Measurements from ENCODE around the gene NKX1-2. TPM values are rescaled to one million over a fixed set of nuclear protein-coding genes. Genes with fewer than 3 reads are reported as not detected.

NKX1-2 gene
- total RNA-seq, 1 donor from 2014 or later: not detected

DNA sequence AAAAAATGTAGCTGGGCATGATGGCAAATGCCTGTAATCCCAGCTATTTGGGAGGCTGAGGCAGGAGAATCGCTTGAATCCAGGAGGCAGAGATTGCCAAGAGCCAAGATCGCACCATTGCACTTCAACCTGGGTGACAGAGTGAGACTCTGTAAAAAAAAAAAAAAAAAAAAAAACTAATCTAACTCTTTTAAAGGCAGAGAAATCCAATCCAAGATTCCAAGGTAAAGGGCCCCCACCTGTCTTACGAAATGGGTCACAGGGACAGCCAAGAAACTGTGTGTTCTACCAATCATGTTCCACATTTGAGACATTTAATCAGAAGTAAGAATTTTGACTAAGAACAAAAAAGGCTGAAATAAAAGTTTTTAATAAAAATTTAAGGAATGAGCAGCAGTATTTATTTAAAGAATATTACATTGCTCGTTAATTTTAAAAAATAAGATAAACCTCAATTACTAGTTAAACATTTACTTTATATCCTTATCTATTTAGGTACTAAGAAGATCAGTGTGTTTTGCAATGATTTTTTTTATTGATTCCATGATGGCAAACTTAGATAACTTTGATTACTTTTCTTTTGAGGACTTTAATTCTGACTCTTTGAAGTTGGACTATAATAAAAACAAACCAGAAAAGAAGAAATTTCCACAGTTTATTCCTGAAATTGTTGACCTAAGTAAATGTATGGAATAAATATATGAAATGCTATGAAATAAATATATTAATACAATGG, 24.4 kb downstream of the NKX1-2 start:
- TF ChIP-seq, protein P1, sequence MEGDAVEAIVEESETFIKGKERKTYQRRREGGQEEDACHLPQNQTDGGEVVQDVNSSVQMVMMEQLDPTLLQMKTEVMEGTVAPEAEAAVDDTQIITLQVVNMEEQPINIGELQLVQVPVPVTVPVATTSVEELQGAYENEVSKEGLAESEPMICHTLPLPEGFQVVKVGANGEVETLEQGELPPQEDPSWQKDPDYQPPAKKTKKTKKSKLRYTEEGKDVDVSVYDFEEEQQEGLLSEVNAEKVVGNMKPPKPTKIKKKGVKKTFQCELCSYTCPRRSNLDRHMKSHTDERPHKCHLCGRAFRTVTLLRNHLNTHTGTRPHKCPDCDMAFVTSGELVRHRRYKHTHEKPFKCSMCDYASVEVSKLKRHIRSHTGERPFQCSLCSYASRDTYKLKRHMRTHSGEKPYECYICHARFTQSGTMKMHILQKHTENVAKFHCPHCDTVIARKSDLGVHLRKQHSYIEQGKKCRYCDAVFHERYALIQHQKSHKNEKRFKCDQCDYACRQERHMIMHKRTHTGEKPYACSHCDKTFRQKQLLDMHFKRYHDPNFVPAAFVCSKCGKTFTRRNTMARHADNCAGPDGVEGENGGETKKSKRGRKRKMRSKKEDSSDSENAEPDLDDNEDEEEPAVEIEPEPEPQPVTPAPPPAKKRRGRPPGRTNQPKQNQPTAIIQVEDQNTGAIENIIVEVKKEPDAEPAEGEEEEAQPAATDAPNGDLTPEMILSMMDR (IDR thresholded peaks at IDR 0.05; ENCODE audit: unreplicated experiment): no peak
- H3K4me1 Mint-ChIP-seq: peaks cover 2% of the 10 kb centered on the region
- no peak for DNase-seq (ENCODE audit: low spot score in 2 of 2, unreplicated experiment in 2 of 2)
- H3K27ac Mint-ChIP-seq: no peak overlapping the region
- peaks cover 20% of the 10 kb centered on the region for H3K27me3 Mint-ChIP-seq (ENCODE audit: low read depth)
- no peaks in the 10 kb centered on the region for H3K36me3 Mint-ChIP-seq
- H3K4me3 Mint-ChIP-seq: no peak overlapping the region
- no peaks in the 10 kb centered on the region for H3K9me3 Mint-ChIP-seq

GRCh38 chr10:124423813-124424212, 26.0 kb downstream of the NKX1-2 start:
- Mint-ChIP-seq H3K4me1 (peaks cover 2% of the 10 kb centered on the region), H3K9me3 (no peaks in the 10 kb centered on the region), H3K27ac (no peak overlapping the region), H3K4me3 (no peak overlapping the region), H3K36me3 (no peaks in the 10 kb centered on the region), H3K27me3 (ENCODE audit: low read depth) (peaks cover 19% of the 10 kb centered on the region)
- TF ChIP-seq, protein P1 (IDR thresholded peaks at IDR 0.05; ENCODE audit: unreplicated experiment): no peak
- no peak for DNase-seq (ENCODE audit: low spot score in 2 of 2, unreplicated experiment in 2 of 2)

DNA sequence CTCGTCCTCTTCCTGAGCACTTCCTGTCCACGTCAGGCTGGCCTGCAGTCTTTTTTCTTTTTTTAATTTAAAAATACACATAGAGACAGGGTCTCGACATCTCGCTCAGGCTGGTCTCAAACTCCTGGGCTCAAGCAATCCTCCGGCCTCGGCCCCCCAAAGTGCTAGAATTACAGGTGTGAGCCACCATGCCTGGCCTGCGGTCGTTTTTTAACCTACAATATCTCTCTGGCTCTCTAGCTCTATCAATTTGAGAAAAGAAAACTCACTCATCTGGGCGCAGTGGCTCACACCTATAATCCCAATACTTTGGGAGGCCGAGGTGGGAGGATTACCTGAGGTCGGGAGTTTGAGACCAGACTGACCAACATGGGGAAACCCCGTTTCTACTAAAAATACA, 27.1 kb downstream of the NKX1-2 start:
- TF ChIP-seq, protein P1 (IDR thresholded peaks at IDR 0.05; ENCODE audit: unreplicated experiment): no peak
- no peaks in the 10 kb centered on the region for H3K36me3 Mint-ChIP-seq
- H3K27me3 Mint-ChIP-seq (ENCODE audit: low read depth): peaks cover 15% of the 10 kb centered on the region
- H3K9me3 Mint-ChIP-seq: no peaks in the 10 kb centered on the region
- no peak overlapping the region for H3K4me3 Mint-ChIP-seq
- H3K27ac Mint-ChIP-seq: no peak overlapping the region
- H3K4me1 Mint-ChIP-seq: peaks cover 2% of the 10 kb centered on the region
- no peak for DNase-seq (ENCODE audit: low spot score in 2 of 2, unreplicated experiment in 2 of 2)

DNA sequence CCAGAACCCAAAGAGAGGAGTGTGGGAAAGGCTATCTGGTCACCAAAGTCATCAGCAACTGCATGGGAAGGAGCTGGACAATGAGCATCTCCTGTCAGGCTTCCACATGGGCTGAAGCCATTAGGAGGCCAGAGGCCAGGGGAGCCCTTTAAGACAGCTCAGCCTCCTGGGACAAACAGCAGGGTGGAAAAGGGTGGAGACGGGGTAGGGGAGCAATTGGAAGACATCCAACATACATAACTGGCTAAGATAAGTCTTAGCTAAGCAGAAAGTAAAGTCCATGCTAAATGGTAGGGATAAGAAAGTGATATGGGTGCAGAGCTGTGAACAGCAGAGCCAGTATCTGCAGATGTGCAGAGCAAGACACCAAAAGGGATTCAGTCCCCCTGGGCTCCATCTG, 29.6 kb downstream of the NKX1-2 start:
- TF ChIP-seq, protein P1 (IDR thresholded peaks at IDR 0.05; ENCODE audit: unreplicated experiment): no peak
- Mint-ChIP-seq H3K36me3 (no peaks in the 10 kb centered on the region), H3K9me3 (no peaks in the 10 kb centered on the region), H3K27me3 (ENCODE audit: low read depth) (peaks cover 15% of the 10 kb centered on the region), H3K4me1 (peaks cover 11% of the 10 kb centered on the region), H3K4me3 (no peak overlapping the region), H3K27ac (no peak overlapping the region)
- no peak for DNase-seq (ENCODE audit: low spot score in 2 of 2, unreplicated experiment in 2 of 2)

GRCh38 chr10:124419635-124420034, 30.2 kb downstream of the NKX1-2 start:
- TF ChIP-seq, protein P1 (IDR thresholded peaks at IDR 0.05; ENCODE audit: unreplicated experiment): no peak
- no peak for DNase-seq (ENCODE audit: low spot score in 2 of 2, unreplicated experiment in 2 of 2)
- Mint-ChIP-seq H3K27ac (no peak overlapping the region), H3K4me3 (no peak overlapping the region), H3K9me3 (no peaks in the 10 kb centered on the region), H3K27me3 (ENCODE audit: low read depth) (peaks cover 15% of the 10 kb centered on the region), H3K36me3 (no peaks in the 10 kb centered on the region), H3K4me1 (peaks cover 11% of the 10 kb centered on the region)

Measured in mesothelial cell of epicardium (in vitro differentiated cells).